H1 (cell line): ENCODE results near the gene PTPRD. TPM values are rescaled to one million over a fixed set of nuclear protein-coding genes. Genes with fewer than 3 reads are reported as not detected.

Experiments used
- CBX5 ChIP-seq: fragments of 300-800, 300-1000 bp; sonication (generic); IDR thresholded peaks from 2 replicates; pipeline ENCODE4 v1.7.1; 2016; ENCODE audit warnings: antibody characterized with exemption, low read length, low read depth
- NANOG ChIP-seq: IDR thresholded peaks from 2 replicates; pipeline ENCODE4 v1.6.1; 2011; ENCODE audit warnings: low read length, low read depth, mild to moderate bottlenecking, inconsistent platforms; ENCODE audit not compliant: insufficient read depth, poor library complexity, severe bottlenecking
- RXRA ChIP-seq: IDR thresholded peaks from 2 replicates; pipeline ENCODE4 v1.6.1; 2011; ENCODE audit warnings: low read depth, mild to moderate bottlenecking, low read length, moderate library complexity; ENCODE audit not compliant: insufficient read depth
- polyA plus RNA-seq, 7 experiments: library from polyadenylated mRNA; depleted of rRNA in 3 of 7; stranded (reverse) in 5 of 7; unstranded in 2 of 7; fragments of >200 nt in 5 of 7; fragments of 200-250 nt in 2 of 7; gene quantifications; 1 replicate in 5 of 7; 2 replicates in 1 of 7; 4 replicates in 1 of 7; pipeline versions ENCODE4 v1.2.1 to v1.2.3, GENCODE V29; 2011 to 2013; ENCODE audit warnings: missing spikeins in 2 of 7, mixed read lengths in 2 of 7
- total RNA-seq: library from RNA; stranded (reverse); fragmentation: NEBNext Ultra II Directional; extraction: Animal tissue kit (Norgen Biotek cat#: 25700); gene quantifications from 2 replicates; pipeline ENCODE4 v1.2.1, GENCODE V29; 2021

Gene PTPRD
- total and polyA plus RNA-seq, 2 of the 8 experiments (the other 6 are each of a cell fraction or from before 2014, with no cell fraction given), result 17.2 to 77.0 TPM

DNA sequence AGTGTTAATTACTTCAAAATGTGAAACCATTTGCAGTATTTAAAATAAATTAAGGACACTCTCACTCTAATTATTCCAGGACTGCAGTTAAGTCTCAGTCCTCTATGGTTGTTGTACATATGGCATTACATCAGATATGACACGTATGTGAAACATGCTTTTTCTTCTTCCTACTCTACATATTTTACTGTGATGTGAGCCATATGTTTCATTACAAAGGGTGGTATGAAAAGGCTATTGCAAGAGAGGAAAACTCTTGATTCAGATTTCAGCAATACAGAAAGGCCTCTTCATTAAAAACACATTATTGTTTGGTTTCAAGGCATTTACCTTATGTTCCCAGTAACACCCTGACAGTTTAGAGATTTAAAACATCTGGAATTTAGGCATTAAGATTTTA, 1848.8 kb downstream of the PTPRD start (continued):
- TF ChIP-seq RXRA (no peak), NANOG (no peak), CBX5 (no peak)
